CD4-positive, alpha-beta T cell treated with Interferon alpha-2 for 1 hour (primary cell): ENCODE data around the gene BCAS3.

Source experiments
- DNase-seq, 2 donors: peaks; one replicate each; pipeline ENCODE4 v3.0.0-alpha.2; 2020 to 2022

The BCAS3 gene

GRCh38 chr17:61331178-61331577, 653.5 kb downstream of the BCAS3 start:
- no peak for DNase-seq

DNA sequence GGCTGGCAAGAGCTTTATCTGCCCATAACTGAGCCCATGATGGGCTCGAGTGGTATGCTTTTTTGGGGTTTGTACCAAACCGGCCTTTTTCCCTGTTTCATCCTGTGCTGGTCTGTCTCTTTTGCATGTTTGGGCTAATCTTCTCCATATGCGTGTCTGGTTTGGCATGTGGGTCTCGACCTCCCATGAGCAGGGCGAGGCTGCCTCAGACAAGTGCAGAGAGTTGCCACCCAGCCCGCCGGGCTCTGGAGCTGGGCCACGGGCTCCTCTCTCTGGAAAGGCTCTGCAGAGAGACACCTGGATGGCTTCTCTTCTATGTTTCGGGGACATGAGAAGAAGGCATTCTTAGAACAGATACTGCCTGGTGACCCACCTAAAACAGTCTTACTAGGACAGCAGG, 654.2 kb downstream of the BCAS3 start:
- DNase-seq: no peak

GRCh38 chr17:61333136-61333535, 655.5 kb downstream of the BCAS3 start:
- no peak for DNase-seq

DNA sequence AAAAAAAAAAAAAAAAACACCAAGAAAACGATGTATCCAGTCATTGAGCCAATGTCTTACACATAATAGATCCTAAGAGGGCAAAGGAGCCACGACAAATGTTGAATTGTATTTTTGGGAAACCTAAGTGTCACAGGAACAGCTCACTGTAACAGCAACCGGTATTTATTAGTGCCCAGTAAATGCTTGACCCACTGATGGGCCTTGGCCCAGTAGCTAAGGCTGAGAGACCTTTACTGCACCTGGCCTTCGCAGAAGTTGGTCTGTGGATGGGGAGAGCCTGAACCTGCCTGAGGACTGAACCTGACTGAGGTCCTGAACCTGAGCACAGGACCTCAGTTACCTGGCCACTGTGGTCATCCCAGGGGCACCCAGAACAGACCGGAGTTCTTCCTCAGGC, 657.0 kb downstream of the BCAS3 start:
- no peak for DNase-seq

- no peak for DNase-seq
These were observed 657.6 kb downstream of the BCAS3 start for GRCh38 chr17:61335105-61335844.

- DNase-seq: no peak
These were observed 658.4 kb downstream of the BCAS3 start for GRCh38 chr17:61335845-61336655.

GRCh38 chr17:61337290-61337689, 659.6 kb downstream of the BCAS3 start:
- no peak for DNase-seq

- no peak for DNase-seq
These were observed 660.5 kb downstream of the BCAS3 start for GRCh38 chr17:61338000-61338798.

DNA sequence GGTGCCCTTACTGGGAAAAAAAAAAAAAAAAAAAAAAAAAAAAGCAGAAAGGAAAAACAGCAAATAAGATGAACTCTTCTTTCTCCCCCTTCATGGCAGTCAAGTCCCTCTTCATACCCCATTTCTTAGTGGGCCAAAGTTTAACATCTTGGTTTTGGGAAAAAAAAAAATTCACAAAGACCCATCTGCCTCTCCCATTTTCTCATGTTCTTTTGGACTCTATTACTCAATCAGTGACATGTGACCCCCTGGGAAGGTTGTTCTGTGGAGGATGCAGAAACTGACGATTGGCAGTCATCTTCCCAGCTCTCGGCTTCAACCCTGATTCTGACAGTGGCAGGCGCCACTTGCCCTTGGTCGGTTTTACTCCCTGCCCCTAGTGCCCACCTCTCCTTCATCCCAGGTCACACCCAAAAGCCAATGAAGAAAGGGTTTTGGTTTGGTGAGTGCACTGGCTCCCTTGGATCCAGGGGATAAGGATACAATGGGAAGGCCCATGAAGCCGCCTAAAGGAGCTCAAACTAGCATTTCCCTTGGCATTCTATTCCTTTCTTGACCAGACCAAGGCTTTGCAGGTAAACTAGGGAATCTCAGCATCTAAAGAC, 661.3 kb downstream of the BCAS3 start:
- no peak for DNase-seq

- no peak for DNase-seq
These were observed 663.0 kb downstream of the BCAS3 start for GRCh38 chr17:61340431-61341209.

DNA sequence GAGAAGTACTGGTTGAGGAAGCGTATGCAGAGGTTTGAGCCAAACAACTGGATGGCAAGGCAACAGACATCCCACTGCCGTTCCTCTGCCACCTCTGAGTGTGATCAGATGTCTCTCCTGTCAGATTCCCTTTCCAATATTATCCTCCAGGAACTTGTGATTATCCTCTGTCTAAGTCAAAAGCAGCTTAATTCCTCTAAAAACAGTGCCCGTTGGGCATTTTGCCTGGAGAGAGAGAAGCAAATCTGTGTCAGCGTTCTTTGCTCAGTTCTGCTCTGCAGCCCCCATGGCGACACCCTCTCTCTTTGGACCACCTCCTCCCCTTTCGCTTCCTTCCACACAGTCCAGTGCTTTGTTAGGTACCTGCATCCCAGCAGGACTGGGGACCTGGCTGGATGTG, 665.9 kb downstream of the BCAS3 start:
- no peak for DNase-seq

- DNase-seq: no peak
These were observed 667.4 kb downstream of the BCAS3 start for GRCh38 chr17:61345061-61345460.

GRCh38 chr17:61345825-61346666, 668.4 kb downstream of the BCAS3 start:
- DNase-seq: no peak

DNA sequence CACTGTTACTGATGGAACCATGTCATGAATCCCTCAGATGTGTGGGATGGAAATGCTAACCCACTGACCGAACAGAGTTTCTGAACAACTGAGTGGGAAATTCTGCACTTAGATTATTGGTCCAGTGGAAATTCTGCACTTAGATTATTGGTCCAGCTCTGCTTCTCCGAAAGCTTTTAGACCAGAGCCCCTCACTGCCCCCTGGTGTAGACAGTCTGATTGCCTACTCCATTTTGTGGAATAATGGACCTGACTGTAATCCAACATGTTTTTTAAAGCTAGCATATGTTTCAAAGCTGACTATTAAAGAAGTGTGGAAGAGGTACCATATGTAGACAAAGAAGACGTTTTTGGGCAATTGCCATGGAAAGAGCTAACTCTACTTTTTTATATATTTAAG, 671.7 kb downstream of the BCAS3 start:
- no peak for DNase-seq

- DNase-seq: no peak
These were observed 674.2 kb downstream of the BCAS3 start for GRCh38 chr17:61351745-61352407.

GRCh38 chr17:61352408-61352770, 674.7 kb downstream of the BCAS3 start:
- no peak for DNase-seq

DNA sequence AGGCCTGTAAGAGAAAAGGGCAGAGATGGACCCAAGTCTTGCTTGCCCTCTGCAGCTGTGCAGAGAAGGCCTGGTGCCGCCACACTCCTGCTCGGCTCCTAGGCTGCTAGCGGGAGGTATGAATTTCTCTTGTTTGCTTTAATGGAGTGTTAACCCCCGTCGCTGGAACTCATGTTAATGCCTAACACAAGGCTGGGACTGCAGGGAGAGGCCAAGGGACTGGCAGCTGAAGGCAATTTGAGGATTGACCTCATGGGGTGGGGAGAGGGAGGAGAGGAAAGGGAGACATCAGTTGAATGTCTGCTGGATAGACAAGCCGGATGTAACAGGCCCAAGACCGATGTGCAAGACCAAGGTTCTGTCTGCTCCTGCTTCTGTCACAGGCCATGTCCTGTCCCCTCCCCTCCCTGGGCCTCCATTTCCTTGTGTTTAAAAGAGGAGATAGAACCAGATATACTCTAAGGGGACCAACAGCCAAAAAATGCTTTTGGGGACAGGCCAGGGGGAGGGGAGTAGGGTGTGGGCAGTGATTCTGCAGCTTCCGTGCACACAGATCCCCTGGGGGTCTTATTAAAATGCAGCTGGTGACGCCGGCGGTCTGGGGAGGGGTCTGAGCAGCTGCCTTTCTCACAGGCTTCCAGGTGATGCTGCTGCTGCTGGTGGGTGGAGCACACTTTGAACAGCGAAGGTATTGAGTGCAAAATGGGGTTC, 675.3 kb downstream of the BCAS3 start:
- DNase-seq: no peak

- DNase-seq: no peak
These were observed 676.0 kb downstream of the BCAS3 start for GRCh38 chr17:61353615-61354014.

- no peak for DNase-seq
These were observed 677.5 kb downstream of the BCAS3 start for GRCh38 chr17:61354895-61355874.
